CD4-positive, alpha-beta T cell (primary cell): Measurements from ENCODE around the gene TNIK. TPM values are rescaled to one million over a fixed set of nuclear protein-coding genes. Genes with fewer than 3 reads are reported as not detected.

Experiments used
- ATAC-seq: fragments of 200-7000 bp; cut with Tn5 transposase; one replicate; pipeline ENCODE4 v1.10.0; 2022; ENCODE audit warnings: mild to moderate bottlenecking; ENCODE audit not compliant: poor library complexity
- CTCF ChIA-PET: fragments of 350-600 bp; sonication (Branson Sonifier 250); formaldehyde crosslinking; loops from one replicate; lab custom pipeline; 2021; ENCODE audit warnings: antibody characterized with exemption, inconsistent platforms; lab: Charles Lee
- POLR2A ChIA-PET: fragments of 350-600 bp; sonication (Branson Sonifier 250); formaldehyde crosslinking; loops from one replicate; lab custom pipeline; 2021; ENCODE audit warnings: antibody characterized with exemption, inconsistent platforms; lab: Charles Lee
- DNase-seq, 14 experiments: peaks; one replicate each; pipeline ENCODE4 v3.0.0-alpha.2; 2013 to 2020; ENCODE audit warnings: mixed read lengths in 2 of 14
- H3K27ac ChIP-seq, 2 donors: one replicate each; pipeline versions ENCODE4 v1.5.1 to v1.7.0; 2013; ENCODE audit warnings: low read length in 2 of 2, low read depth in 1 of 2, mild to moderate bottlenecking in 1 of 2
- H3K27me3 ChIP-seq, 2 experiments: 1 replicate in 1 of 2; 2 replicates in 1 of 2; pipeline versions ENCODE4 v1.6.1 to v1.7.0; 2013; ENCODE audit warnings: low read length in 2 of 2, control low read depth in 1 of 2, mild to moderate bottlenecking in 1 of 2, moderate library complexity in 1 of 2; ENCODE audit not compliant: insufficient read depth in 2 of 2, control insufficient read depth in 1 of 2
- H3K36me3 ChIP-seq: one replicate; pipeline ENCODE4 v1.6.1; 2013; ENCODE audit warnings: low read length, control low read depth; ENCODE audit not compliant: insufficient read depth
- H3K4me1 ChIP-seq: one replicate; pipeline ENCODE4 v1.6.1; 2013; ENCODE audit warnings: low read length, control low read depth; ENCODE audit not compliant: insufficient read depth
- H3K4me3 ChIP-seq: one replicate; pipeline ENCODE4 v1.5.1; 2013; ENCODE audit warnings: mild to moderate bottlenecking, low read length, moderate library complexity
- H3K9me3 ChIP-seq, 2 experiments: 1 replicate in 1 of 2; 2 replicates in 1 of 2; pipeline versions ENCODE4 v1.6.1 to v1.7.0; 2013; ENCODE audit warnings: low read length in 2 of 2, mild to moderate bottlenecking in 2 of 2, control low read depth in 1 of 2, moderate library complexity in 1 of 2; ENCODE audit not compliant: control insufficient read depth in 1 of 2, insufficient read depth in 1 of 2
- H3K27ac Mint-ChIP-seq: one replicate; pipeline ENCODE4 v1.8.0; 2020; ENCODE audit warnings: mixed read lengths
- H3K27me3 Mint-ChIP-seq: one replicate; pipeline ENCODE4 v1.8.0; 2021; ENCODE audit warnings: mixed read lengths
- H3K36me3 Mint-ChIP-seq: one replicate; pipeline ENCODE4 v1.8.0; 2021; ENCODE audit warnings: low read depth, mixed read lengths
- H3K4me1 Mint-ChIP-seq: one replicate; pipeline ENCODE4 v1.8.0; 2021; ENCODE audit warnings: low read depth, mixed read lengths
- H3K4me3 Mint-ChIP-seq: one replicate; pipeline ENCODE4 v1.8.0; 2020; ENCODE audit warnings: mild to moderate bottlenecking, mixed read lengths
- H3K9me3 Mint-ChIP-seq: one replicate; pipeline ENCODE4 v1.8.0; 2020; ENCODE audit warnings: mixed read lengths
- intact Hi-C, 2 experiments: fragments of 100-400 bp; cut with DNase I in 1 of 2; cut with micrococcal nuclease in 1 of 2; formaldehyde crosslinking; loops; one replicate each; pipeline versions ENCODE4 v1.15.1 to v1.9.0; 2023 to 2025; cut with DNase I, micrococcal nuclease
- total RNA-seq, 174 experiments: library from RNA in 2 of 174; stranded (reverse) in 2 of 174; gene quantifications; one replicate each; pipeline ENCODE4 v1.2.3 and lab custom pipeline; 2021 to 2026
- TF ChIP-seq, protein P1 (sequence below): fragments of 200-600 bp; IDR thresholded peaks from one replicate; pipeline ENCODE4 v1.8.0; 2022; ENCODE audit warnings: antibody characterized with exemption, mild to moderate bottlenecking

Gene TNIK
- total RNA-seq, 2 experiments from 2014 or later = 71.0 to 78.3 TPM

DNA sequence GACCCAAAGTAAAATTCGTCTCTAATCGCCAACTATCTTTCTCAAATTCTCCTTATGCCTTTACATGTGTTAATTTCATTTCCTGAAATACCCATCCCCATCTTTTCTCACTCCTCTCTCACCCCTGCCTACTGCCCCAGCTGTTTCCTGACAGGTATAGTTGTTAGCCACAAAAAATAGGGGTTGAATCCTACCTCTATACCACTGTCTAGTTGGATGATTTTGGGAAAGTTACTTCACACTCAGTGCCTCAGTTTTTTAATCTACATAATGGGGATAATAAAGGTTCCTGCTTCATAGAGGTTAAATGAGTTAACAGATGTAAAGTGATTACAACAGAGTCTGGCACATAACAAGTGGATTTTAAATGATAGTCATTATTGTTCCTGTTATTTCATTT is 189.7 kb downstream of the TNIK start:
- ChIA-PET CTCF (no interaction called here), POLR2A (interaction anchor here (1.5 to 2.1 kb wide), 4 partner anchors 13 to 21 kb away, joined by 6 to 10 read pairs (median 7); no protein-coding TSS in a partner anchor)
- peaks cover 35% of the 10 kb centered on the region for H3K4me1 ChIP-seq
- Mint-ChIP-seq H3K27me3 (no peaks in the 10 kb centered on the region), H3K4me3 (peak overlapping the region; percentile 31), H3K9me3 (peaks cover 2% of the 10 kb centered on the region), H3K27ac (peak overlapping the region; percentile 77), H3K4me1 (peaks cover 96% of the 10 kb centered on the region), H3K36me3 (peaks cover 5% of the 10 kb centered on the region)
- intact Hi-C loops = no loop called here
- no peaks in the 10 kb centered on the region for H3K27me3 ChIP-seq
- no peak for ATAC-seq
- H3K9me3 ChIP-seq = peaks cover 0 to 4% of the 10 kb centered on the region in 2 experiments
- no peak overlapping the region for H3K4me3 ChIP-seq
- TF ChIP-seq, protein P1, sequence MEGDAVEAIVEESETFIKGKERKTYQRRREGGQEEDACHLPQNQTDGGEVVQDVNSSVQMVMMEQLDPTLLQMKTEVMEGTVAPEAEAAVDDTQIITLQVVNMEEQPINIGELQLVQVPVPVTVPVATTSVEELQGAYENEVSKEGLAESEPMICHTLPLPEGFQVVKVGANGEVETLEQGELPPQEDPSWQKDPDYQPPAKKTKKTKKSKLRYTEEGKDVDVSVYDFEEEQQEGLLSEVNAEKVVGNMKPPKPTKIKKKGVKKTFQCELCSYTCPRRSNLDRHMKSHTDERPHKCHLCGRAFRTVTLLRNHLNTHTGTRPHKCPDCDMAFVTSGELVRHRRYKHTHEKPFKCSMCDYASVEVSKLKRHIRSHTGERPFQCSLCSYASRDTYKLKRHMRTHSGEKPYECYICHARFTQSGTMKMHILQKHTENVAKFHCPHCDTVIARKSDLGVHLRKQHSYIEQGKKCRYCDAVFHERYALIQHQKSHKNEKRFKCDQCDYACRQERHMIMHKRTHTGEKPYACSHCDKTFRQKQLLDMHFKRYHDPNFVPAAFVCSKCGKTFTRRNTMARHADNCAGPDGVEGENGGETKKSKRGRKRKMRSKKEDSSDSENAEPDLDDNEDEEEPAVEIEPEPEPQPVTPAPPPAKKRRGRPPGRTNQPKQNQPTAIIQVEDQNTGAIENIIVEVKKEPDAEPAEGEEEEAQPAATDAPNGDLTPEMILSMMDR = no peak
- no peak for DNase-seq
- H3K27ac ChIP-seq = no peak overlapping the region
- H3K36me3 ChIP-seq = no peaks in the 10 kb centered on the region

DNA sequence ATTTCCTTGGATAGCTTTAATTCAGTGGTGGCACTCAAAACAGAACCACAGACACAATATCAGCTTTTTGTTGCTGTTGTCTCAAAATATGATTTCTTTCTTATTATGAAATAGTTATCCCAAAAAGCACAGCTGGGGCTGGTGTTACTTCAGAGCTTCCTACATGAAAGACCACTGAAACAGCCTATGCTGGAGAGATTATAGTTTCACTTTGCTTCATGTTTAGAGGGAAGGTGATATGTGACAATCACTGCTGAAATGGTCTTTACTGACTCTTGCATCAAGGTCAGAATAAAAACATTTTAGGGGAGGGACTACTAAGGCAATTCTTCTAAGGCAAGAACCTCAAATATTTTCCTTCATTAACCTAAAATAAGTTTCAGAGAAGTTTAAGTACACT is 190.7 kb downstream of the TNIK start:
- ChIA-PET POLR2A (interaction anchor here (0.8 to 2.1 kb wide), 9 partner anchors 9 to 189 kb away, joined by 3 to 16 read pairs (median 6); no protein-coding TSS in a partner anchor), CTCF (interaction anchor here (0.6 to 1.9 kb wide), 6 partner anchors 10 to 740 kb away, joined by 3 to 7 read pairs (median 4); no protein-coding TSS in a partner anchor)
- peak overlapping the region; percentile 26 for H3K4me3 ChIP-seq
- DNase-seq (peak in 1 of 14 experiments; percentile 67), ATAC-seq (peak; percentile 64)
- no peaks in the 10 kb centered on the region for H3K27me3 ChIP-seq
- Mint-ChIP-seq H3K4me1 (peaks cover 91% of the 10 kb centered on the region), H3K36me3 (peaks cover 5% of the 10 kb centered on the region), H3K27ac (peak overlapping the region; percentile 77), H3K27me3 (no peaks in the 10 kb centered on the region), H3K9me3 (peaks cover 2% of the 10 kb centered on the region), H3K4me3 (peak overlapping the region; percentile 26)
- intact Hi-C loops = no loop called here
- TF ChIP-seq, protein P1 = no peak
- peaks cover 0 to 3% of the 10 kb centered on the region in 2 experiments for H3K9me3 ChIP-seq
- no peaks in the 10 kb centered on the region for H3K36me3 ChIP-seq
- no peak overlapping the region for H3K27ac ChIP-seq
- peaks cover 33% of the 10 kb centered on the region for H3K4me1 ChIP-seq

DNA sequence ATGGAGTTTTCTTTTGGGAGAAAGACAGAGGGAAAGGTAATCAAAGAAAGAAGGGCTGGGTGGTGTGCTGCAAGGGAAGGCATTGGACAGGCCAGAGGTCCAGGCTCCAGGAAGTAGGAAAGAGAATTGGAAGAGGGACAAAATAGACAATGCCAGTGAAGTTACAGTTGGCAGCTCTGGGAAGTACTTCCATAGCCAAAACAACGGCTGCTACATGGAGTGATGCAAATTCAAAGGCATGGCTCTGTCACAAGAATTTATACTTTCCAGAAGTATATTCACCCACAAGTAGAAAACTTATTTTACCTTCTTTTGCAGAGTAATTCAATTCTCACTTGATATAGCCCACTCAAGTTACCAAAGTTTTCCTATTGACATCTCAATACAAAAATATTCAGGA is 191.5 kb downstream of the TNIK start:
- peaks cover 2% of the 10 kb centered on the region for H3K9me3 Mint-ChIP-seq
- no peak overlapping the region for H3K4me3 ChIP-seq
- TF ChIP-seq, protein P1 = no peak
- H3K36me3 Mint-ChIP-seq = peaks cover 5% of the 10 kb centered on the region
- DNase-seq (no peak), ATAC-seq (no peak)
- H3K9me3 ChIP-seq = peaks cover 0 to 3% of the 10 kb centered on the region in 2 experiments
- CTCF ChIA-PET = interaction anchor here (1.2 to 1.9 kb wide), 4 partner anchors 9 to 16 kb away, joined by 3 to 7 read pairs (median 4); no protein-coding TSS in a partner anchor
- H3K4me1 Mint-ChIP-seq = peaks cover 84% of the 10 kb centered on the region
- H3K4me3 Mint-ChIP-seq = peak overlapping the region; percentile 52
- H3K27me3 Mint-ChIP-seq = no peaks in the 10 kb centered on the region
- peak overlapping the region; percentile 88 for H3K27ac Mint-ChIP-seq
- no peaks in the 10 kb centered on the region for H3K36me3 ChIP-seq
- H3K27me3 ChIP-seq = no peaks in the 10 kb centered on the region
- H3K27ac ChIP-seq = no peak overlapping the region
- intact Hi-C loops = no loop called here
- POLR2A ChIA-PET = interaction anchor here (1.2 to 2.1 kb wide), 5 partner anchors 11 to 190 kb away, joined by 3 to 16 read pairs (median 6); no protein-coding TSS in a partner anchor
- peaks cover 27% of the 10 kb centered on the region for H3K4me1 ChIP-seq
